ENCODE measurements around the gene LCN9. TPM values are rescaled to one million over a fixed set of nuclear protein-coding genes. Genes with fewer than 3 reads are reported as not detected.
"Not testable (repeated sequence)": the region's sequence is repeated elsewhere in the genome, so short reads cannot be mapped to it uniquely, and the experiment has no call there.

The LCN9 gene
- total RNA-seq, 3 donors from 2014 or later = not detected

DNA sequence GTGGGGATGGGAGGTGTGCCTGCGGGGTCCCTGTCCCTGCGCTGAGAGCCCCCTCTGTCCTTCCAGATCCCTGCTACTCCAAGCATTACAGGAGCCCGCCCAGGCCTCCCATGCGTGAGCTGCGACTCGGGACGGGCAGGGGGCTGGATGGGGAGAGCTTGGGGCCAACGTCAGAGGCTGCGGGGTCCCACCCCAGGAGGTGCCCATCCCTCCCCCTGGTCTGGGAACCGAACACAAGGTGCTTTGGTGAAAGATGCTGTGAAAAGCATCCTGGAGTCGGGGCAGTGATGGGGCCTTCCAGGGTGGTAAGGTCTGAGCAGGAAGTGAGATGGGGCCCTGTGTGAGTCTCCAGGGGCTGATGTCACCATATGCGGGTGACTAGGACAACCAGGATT lies 2.7 kb downstream of the LCN9 start:
- Histone ChIP-seq H3K9me3 (no peaks in the 10 kb centered on the region), H3K36me3 (ENCODE audit: low read depth) (no peaks in the 10 kb centered on the region), H3K4me1 (ENCODE audit: low read depth) (no peaks in the 10 kb centered on the region), H3K4me3 (no peak overlapping the region)
- DNase-seq (no peak), ATAC-seq (no peak)
- TF ChIP-seq, protein P1, sequence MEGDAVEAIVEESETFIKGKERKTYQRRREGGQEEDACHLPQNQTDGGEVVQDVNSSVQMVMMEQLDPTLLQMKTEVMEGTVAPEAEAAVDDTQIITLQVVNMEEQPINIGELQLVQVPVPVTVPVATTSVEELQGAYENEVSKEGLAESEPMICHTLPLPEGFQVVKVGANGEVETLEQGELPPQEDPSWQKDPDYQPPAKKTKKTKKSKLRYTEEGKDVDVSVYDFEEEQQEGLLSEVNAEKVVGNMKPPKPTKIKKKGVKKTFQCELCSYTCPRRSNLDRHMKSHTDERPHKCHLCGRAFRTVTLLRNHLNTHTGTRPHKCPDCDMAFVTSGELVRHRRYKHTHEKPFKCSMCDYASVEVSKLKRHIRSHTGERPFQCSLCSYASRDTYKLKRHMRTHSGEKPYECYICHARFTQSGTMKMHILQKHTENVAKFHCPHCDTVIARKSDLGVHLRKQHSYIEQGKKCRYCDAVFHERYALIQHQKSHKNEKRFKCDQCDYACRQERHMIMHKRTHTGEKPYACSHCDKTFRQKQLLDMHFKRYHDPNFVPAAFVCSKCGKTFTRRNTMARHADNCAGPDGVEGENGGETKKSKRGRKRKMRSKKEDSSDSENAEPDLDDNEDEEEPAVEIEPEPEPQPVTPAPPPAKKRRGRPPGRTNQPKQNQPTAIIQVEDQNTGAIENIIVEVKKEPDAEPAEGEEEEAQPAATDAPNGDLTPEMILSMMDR (IDR thresholded peaks at IDR 0.05) = no peak
- intact Hi-C loops (cut with DNase I, micrococcal nuclease) = no loop called here

DNA sequence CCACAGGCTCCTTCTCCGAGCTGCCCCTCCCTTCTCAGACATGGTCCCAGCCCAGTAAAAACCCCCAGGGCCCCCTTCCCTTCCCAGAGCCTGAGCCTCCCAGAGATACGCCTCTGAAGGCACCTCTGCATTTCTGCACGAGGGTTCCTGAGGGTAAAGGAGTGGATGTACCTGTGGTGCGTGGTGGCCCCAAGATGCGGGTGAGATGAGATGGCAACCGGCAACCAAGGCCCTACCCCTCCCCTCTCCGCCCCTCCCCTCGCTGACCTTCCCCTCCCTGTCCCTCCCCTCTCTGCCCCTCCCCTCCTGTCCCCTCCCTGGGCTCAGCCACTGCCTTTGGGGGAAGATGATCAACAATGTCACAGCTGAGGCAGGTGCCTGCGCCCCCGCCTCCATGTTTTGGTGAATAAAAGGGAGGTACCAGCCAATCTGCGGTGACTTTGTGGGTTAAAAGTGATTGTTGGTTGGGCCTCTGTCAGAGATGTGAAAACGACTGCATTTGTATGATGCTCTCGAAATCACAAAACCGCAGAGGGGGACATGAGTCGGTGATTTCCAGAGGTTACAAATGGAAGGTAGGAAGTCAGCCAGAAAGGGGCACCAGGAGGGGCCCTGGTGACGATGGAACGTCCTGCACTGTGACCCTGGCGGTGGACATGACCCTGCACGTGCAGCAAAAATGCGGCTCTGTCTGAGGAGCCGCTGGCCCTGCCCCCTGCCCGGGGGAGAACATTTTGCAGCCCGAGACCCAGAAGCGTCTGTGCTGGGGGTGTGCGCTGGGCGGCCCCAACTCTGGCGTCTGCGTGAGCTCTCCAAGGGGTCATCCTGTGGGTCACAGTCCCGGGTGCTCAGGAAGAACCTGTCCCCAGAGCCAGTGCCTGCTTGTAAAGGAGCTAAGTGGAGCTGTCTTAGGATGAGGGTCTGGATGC lies 3.7 kb downstream of the LCN9 start:
- DNase-seq = peak in 1 of 3 donors; percentile 8
- no peaks in the 10 kb centered on the region for H3K9me3 ChIP-seq
- H3K4me3 ChIP-seq = no peak overlapping the region
- H3K36me3 ChIP-seq (ENCODE audit: low read depth) = no peaks in the 10 kb centered on the region
- intact Hi-C loops (cut with DNase I, micrococcal nuclease) = no loop called here
- no peaks in the 10 kb centered on the region for H3K4me1 ChIP-seq (ENCODE audit: low read depth)
- ATAC-seq = no peak
- TF ChIP-seq, protein P1 (IDR thresholded peaks at IDR 0.05) = no peak

DNA sequence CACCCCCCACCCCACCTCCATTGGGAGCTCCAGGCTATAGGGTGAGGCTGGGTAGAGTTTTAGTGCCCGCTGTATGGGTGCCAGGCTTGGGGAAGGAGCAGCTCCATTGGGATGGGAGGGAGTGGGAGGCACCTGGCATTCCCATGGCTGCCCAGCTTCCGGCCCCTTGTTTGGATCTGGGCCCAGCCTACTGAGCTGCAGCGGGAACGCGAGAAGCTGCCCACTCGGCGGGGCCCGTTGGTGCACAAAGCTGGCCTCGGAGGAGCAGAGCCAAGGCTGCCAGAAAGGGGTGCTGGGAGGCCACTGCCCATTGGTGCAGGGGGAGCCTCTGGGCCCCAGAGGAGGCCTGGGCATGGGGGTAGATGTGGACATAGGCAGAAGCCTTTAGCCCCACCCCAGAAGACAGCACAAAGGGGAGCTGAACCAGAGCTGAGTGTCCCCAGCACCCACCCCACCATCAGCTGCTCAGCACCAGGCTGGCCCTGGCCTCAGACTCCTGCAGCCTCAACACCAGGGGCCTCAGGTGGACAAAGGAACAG lies 4.4 kb downstream of the LCN9 start:
- no peak overlapping the region for H3K4me3 ChIP-seq
- TF ChIP-seq, protein P1 (IDR thresholded peaks at IDR 0.05) = no peak
- intact Hi-C loops (cut with DNase I, micrococcal nuclease) = no loop called here
- ATAC-seq (no peak), DNase-seq (peak in 1 of 3 donors; percentile 3)
- H3K36me3 ChIP-seq (ENCODE audit: low read depth) = no peaks in the 10 kb centered on the region
- no peaks in the 10 kb centered on the region for H3K4me1 ChIP-seq (ENCODE audit: low read depth)
- no peaks in the 10 kb centered on the region for H3K9me3 ChIP-seq

DNA sequence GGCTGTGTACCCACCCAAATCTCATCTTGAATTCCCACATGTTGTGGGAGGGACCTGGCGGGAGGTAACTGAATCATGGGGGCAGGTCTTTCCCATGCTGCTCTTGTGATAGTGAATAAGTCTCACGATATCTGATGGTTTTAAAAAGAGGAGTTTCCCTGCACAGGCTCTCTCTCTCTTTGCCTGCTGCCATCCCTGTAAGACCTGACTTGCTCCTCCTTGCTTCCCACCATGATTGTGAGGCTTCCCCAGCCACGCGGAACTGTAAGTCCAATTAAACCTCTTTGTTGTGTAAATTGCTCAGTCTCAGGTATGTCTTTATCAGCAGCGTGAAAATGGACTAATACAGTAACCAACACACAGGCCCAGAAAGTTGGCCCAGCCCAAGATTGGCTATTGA lies 5.9 kb downstream of the LCN9 start:
- ATAC-seq; DNase-seq; H3K36me3 ChIP-seq (ENCODE audit: low read depth); H3K4me1 ChIP-seq (ENCODE audit: low read depth); H3K9me3 ChIP-seq; H3K4me3 ChIP-seq; intact Hi-C loops (cut with DNase I, micrococcal nuclease): not testable (repeated sequence)

DNA sequence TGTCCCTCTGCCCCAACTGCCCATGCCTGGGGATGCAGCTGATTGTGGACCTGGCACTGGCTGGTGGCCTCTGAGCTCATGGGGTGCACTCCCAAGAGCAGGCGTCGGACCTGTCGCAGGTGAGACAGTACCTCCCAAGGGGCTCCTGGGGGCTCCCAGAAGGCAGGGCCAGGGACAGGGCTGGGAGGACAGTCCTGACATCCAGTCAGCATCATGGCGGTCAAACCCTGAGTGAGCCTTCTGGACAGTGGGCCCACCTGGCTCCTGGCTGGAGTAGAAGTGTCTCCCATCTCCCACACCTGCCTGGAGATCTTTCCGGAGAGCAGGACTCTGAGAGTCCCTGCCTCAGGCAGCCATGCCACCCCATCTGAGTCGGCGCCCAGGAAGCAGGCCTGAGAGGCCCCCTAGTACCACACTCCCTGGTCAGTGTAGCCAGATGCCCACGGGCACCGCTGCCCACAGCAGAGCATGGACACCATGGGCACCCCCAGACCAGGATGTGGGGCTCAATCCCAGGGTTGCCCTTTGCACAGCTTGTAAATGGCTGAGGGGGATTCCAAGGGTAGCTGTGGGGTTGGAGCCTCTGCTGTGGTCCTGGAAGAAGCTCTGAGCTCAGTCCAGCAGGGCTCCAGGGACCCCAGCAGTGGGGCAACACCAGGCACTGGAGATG lies 6.6 kb downstream of the LCN9 start:
- H3K36me3 ChIP-seq (ENCODE audit: low read depth) = no peaks in the 10 kb centered on the region
- H3K9me3 ChIP-seq = no peaks in the 10 kb centered on the region
- no peaks in the 10 kb centered on the region for H3K4me1 ChIP-seq (ENCODE audit: low read depth)
- no peak overlapping the region for H3K4me3 ChIP-seq
- ATAC-seq (no peak), DNase-seq (peak in 1 of 3 donors; percentile 12)
- intact Hi-C loops (cut with DNase I, micrococcal nuclease) = no loop called here
- TF ChIP-seq, protein P1 (IDR thresholded peaks at IDR 0.05) = no peak
